Spleen (tissue), 11 donors: Measurements from ENCODE around the gene CD48. TPM values are rescaled to one million over a fixed set of nuclear protein-coding genes. Genes with fewer than 3 reads are reported as not detected.

Source experiments
- DNase-seq: peaks from one replicate; pipeline ENCODE4 v3.0.0-alpha.2; 2020
- H3K27ac ChIP-seq, 8 donors: fragments of 200-600 bp; sonication (generic) in 7 of 8; 1 replicate in 4 of 8; 2 replicates in 4 of 8; pipeline versions ENCODE4 v1.5.0 to v1.8.0; 2016 to 2021; ENCODE audit warnings: inconsistent platforms in 4 of 8, mild to moderate bottlenecking in 4 of 8, moderate library complexity in 1 of 8
- H3K27me3 ChIP-seq, 7 donors: fragments of 200-600 bp; sonication (generic) in 6 of 7; replicated peaks in 1 of 7; 1 replicate in 4 of 7; 2 replicates in 3 of 7; pipeline versions ENCODE4 v1.5.0 to v1.8.0; 2016 to 2021; ENCODE audit warnings: inconsistent platforms in 3 of 7, mild to moderate bottlenecking in 1 of 7
- H3K36me3 ChIP-seq, 6 donors: fragments of 200-600 bp; sonication (generic) in 5 of 6; 1 replicate in 4 of 6; 2 replicates in 2 of 6; pipeline versions ENCODE4 v1.5.0 to v1.8.0; 2016 to 2021; ENCODE audit warnings: inconsistent platforms in 2 of 6
- H3K4me1 ChIP-seq, 6 donors: fragments of 200-600 bp; sonication (generic) in 5 of 6; 1 replicate in 3 of 6; 2 replicates in 3 of 6; pipeline versions ENCODE4 v1.5.0 to v1.8.0; 2016 to 2021; ENCODE audit warnings: inconsistent platforms in 3 of 6
- H3K4me3 ChIP-seq, 8 donors: fragments of 200-600 bp; sonication (generic) in 7 of 8; 1 replicate in 4 of 8; 2 replicates in 4 of 8; pipeline versions ENCODE4 v1.5.0 to v1.8.0; 2016 to 2021; ENCODE audit warnings: inconsistent platforms in 4 of 8, mild to moderate bottlenecking in 4 of 8, moderate library complexity in 2 of 8
- H3K9me3 ChIP-seq, 8 donors: fragments of 200-600 bp; sonication (generic) in 7 of 8; 1 replicate in 4 of 8; 2 replicates in 4 of 8; pipeline versions ENCODE4 v1.5.0 to v1.8.0; 2016 to 2021; ENCODE audit warnings: inconsistent platforms in 4 of 8
- POLR2A ChIP-seq, 3 donors: fragments of 450-650 bp; IDR thresholded peaks; one replicate each; pipeline ENCODE4 v1.5.1; 2017; ENCODE audit warnings: antibody characterized with exemption in 3 of 3, mild to moderate bottlenecking in 1 of 3
- POLR2AphosphoS5 ChIP-seq, 3 donors: sonication (generic); formaldehyde crosslinking; IDR thresholded peaks; one replicate each; pipeline ENCODE4 v1.5.1; 2017; ENCODE audit warnings: antibody characterized with exemption in 3 of 3
- WGBS, 5 donors: extraction: QIAGEN DNeasy Blood & Tissue Kit in 3 of 5; methylation state at CpG; one replicate each; pipeline versions ENCODE4 v1.1.5 to v1.1.7; 2013 to 2018; 5-methylcytosine and 5-hydroxymethylcytosine counted together
- intact Hi-C: fragments of 100-400 bp; cut with DNase I; formaldehyde crosslinking; loops from one replicate; pipeline ENCODE4 v1.15.0; 2023; ENCODE audit warnings: low total_unique reads
- polyA plus RNA-seq, 3 donors: library from polyadenylated mRNA; stranded (reverse); fragments of 200-250 nt; gene quantifications; one replicate each; pipeline ENCODE4 v1.2.1, GENCODE V29; 2013
- total RNA-seq, 7 donors: library from RNA; depleted of rRNA in 3 of 7; stranded (reverse); fragments of >200 nt in 3 of 7; fragmentation: NEBNext Ultra II Directional in 4 of 7; extraction: Animal tissue kit (Norgen Biotek cat#: 25700) in 4 of 7; gene quantifications; one replicate each; pipeline versions ENCODE4 v1.1.0 to v1.2.1, GENCODE V29; 2016 to 2021
- TF ChIP-seq, protein P1 (sequence below), 11 experiments: fragments of 200-600 bp in 7 of 11; fragments of 450-650 bp in 4 of 11; sonication (generic) in 4 of 11; IDR thresholded peaks in 8 of 11; conservative IDR thresholded peaks in 3 of 11; 1 replicate in 7 of 11; 2 replicates in 4 of 11; pipeline versions ENCODE4 v1.4.0 to v1.8.0; 2016 to 2021; ENCODE audit warnings: antibody characterized with exemption in 11 of 11, inconsistent platforms in 4 of 11, mild to moderate bottlenecking in 1 of 11
- donor health status: healthy with polysubstance abuse.
- donor health status: DM: no; HTN: no; CAD: no; lungs with moderate emphysema.
- donor health status: DM: no; HTN: no; CAD: no.
- donor health status: Bipolar disorder and iron deficiency.
- donor health status: healthy.
- donor health status: DM: no; HTN: no; CAD: no.
- donor health status: DM: yes; HTN: yes; CAD: no.

Gene CD48
- total and polyA plus RNA-seq, 10 donors: 150 to 510 (median 248) TPM

DNA sequence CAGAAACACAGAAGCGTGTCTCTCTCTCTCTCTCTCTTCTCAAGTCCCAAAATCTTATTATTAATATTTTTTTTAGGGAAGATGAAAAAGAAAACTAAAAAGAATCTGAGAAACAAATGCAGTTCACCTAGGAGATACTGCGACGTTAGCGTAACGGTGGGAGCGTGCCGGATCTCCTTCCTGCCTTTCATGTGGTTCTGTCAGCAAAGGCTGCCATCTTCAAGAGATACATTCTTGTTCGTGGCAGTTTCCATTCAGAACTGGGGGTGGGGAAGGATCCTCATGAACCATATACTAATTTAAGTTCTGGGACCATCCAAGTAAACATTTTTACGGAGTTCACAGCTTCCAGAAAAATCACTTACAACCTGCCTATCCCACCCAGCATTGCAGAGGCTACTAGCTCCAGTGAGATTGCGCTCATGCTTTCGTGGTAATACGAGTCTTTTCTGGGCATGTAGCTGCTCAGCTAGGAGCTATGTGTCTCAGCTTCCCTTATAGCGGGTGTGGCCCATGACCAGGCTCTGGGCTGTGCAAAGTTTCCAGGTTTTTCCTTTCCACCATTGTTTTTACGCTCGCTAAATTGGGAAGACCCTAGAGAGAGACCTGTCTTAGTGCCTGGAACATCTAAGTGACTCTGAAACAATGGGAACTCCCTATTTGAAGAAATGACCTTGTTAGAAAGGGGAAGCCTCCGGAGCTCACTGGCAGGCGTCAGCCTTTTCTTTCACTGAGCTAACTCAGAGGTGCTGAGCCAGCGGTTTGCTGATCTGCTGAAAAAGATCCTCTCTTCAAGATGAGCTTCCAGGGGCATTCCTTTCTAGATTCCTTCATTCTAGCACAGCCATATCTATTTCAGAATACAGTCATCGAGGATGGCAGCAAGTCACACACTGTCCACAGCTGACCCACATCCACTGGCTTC is 82.1 kb downstream of the CD48 start:
- Histone ChIP-seq H3K4me3 (peak overlapping the region in 1 of 8 donors; percentile 34), H3K9me3 (no peaks in the 10 kb centered on the region), H3K4me1 (peaks cover 43 to 100% (median 85%) of the 10 kb centered on the region in 6 donors), H3K27me3 (no peaks in the 10 kb centered on the region), H3K36me3 (peaks cover 0 to 12% (median 0%) of the 10 kb centered on the region in 6 donors), H3K27ac (peak overlapping the region; percentile 28 to 79 (median 70))
- WGBS, 5 donors: 46 to 63% (median 55%) methylated on average over 19 of the region's 19 CpGs
- DNase-seq: peak; percentile 83
- TF ChIP-seq POLR2AphosphoS5 (IDR thresholded peaks at IDR 0.05) (peak in 1 of 3 donors; percentile 40), POLR2A (IDR thresholded peaks at IDR 0.05) (no peak)
- TF ChIP-seq, protein P1, sequence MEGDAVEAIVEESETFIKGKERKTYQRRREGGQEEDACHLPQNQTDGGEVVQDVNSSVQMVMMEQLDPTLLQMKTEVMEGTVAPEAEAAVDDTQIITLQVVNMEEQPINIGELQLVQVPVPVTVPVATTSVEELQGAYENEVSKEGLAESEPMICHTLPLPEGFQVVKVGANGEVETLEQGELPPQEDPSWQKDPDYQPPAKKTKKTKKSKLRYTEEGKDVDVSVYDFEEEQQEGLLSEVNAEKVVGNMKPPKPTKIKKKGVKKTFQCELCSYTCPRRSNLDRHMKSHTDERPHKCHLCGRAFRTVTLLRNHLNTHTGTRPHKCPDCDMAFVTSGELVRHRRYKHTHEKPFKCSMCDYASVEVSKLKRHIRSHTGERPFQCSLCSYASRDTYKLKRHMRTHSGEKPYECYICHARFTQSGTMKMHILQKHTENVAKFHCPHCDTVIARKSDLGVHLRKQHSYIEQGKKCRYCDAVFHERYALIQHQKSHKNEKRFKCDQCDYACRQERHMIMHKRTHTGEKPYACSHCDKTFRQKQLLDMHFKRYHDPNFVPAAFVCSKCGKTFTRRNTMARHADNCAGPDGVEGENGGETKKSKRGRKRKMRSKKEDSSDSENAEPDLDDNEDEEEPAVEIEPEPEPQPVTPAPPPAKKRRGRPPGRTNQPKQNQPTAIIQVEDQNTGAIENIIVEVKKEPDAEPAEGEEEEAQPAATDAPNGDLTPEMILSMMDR (IDR thresholded peaks at IDR 0.05 in 8 of 11, conservative IDR thresholded peaks at IDR 0.05 in 3 of 11): no peak
- intact Hi-C loops: no loop called here

DNA sequence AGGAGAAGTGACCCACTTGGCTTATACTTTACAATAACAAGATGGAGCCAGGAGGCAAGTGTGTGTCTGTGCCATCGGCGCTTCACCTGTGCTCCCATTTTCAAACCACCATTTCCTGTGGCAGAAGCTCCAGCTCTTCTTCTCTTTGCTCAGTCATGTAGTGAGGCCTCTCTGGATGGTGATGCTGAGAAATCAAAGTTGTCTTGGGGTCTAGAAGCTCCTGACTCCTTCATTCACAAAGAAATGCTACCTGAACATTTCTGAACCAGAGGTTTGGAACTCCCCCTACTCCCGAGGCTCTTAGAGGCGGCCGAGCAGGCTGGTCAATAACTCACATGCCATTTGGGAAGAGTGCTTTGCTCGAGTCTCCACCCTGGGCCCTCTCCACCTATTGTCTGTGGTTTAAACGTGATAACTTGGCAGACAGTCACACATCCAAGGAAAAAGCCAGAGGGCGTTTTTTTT is 82.8 kb downstream of the CD48 start:
- 59 to 81% (median 73%) methylated on average over 8 of the region's 8 CpGs for WGBS, 5 donors
- H3K27me3 ChIP-seq: no peaks in the 10 kb centered on the region
- intact Hi-C loops: no loop called here
- DNase-seq: no peak
- H3K36me3 ChIP-seq: peaks cover 0 to 5% (median 0%) of the 10 kb centered on the region in 6 donors
- TF ChIP-seq, protein P1 (IDR thresholded peaks at IDR 0.05 in 8 of 11, conservative IDR thresholded peaks at IDR 0.05 in 3 of 11): no peak
- TF ChIP-seq POLR2A (IDR thresholded peaks at IDR 0.05) (no peak), POLR2AphosphoS5 (IDR thresholded peaks at IDR 0.05) (no peak)
- H3K27ac ChIP-seq: peak overlapping the region; percentile 28 to 79 (median 70)
- H3K9me3 ChIP-seq: no peaks in the 10 kb centered on the region
- H3K4me1 ChIP-seq: peaks cover 48 to 100% (median 85%) of the 10 kb centered on the region in 6 donors
- H3K4me3 ChIP-seq: no peak overlapping the region

Other genes with a start within 250 kb of the CD48 start
- 10 to 100 TPM; 21.5 to 52.4 (median 36.1) TPM for gene SLAMF6, start 188.6 kb downstream of the CD48 start, total RNA-seq
- gene SLAMF6, start 188.6 kb downstream of the CD48 start, polyA plus RNA-seq: 10 to 100 TPM; 35.2 to 38.5 (median 37.0) TPM
- gene CD84, start 132.3 kb downstream of the CD48 start, total RNA-seq: 10 to 100 TPM; 50.3 to 76.1 (median 62.5) TPM
- 10 to 100 TPM in 1 of 3 donors, 1 to 10 TPM in 2; 4.7 to 10.9 (median 5.4) TPM for gene CD84, start 132.3 kb downstream of the CD48 start, polyA plus RNA-seq
- 10 to 100 TPM in 6 of 7 donors, 1 to 10 TPM in 1; 7.4 to 18.3 (median 11.3) TPM for gene SLAMF1, start 64.8 kb downstream of the CD48 start, total RNA-seq
- gene SLAMF1, start 64.8 kb downstream of the CD48 start, polyA plus RNA-seq: 1 to 10 TPM; 2.8 to 3.9 (median 3.2) TPM
- gene SLAMF7, start 27.4 kb upstream of the CD48 start, total RNA-seq: 100 to 1,000 TPM in 1 of 7 donors, 10 to 100 TPM in 6; 28.9 to 134 (median 63.5) TPM
- gene SLAMF7, start 27.4 kb upstream of the CD48 start, polyA plus RNA-seq: 10 to 100 TPM; 12.5 to 21.4 (median 13.3) TPM
- gene LY9, start 84.4 kb upstream of the CD48 start, total RNA-seq: 100 to 1,000 TPM in 1 of 7 donors, 10 to 100 TPM in 6; 32.3 to 151 (median 37.2) TPM
- 10 to 100 TPM; 30.7 to 40.1 (median 38.4) TPM for gene LY9, start 84.4 kb upstream of the CD48 start, polyA plus RNA-seq
- 10 to 100 TPM; 13.0 to 25.7 (median 18.2) TPM for gene CD244, start 151.1 kb upstream of the CD48 start, total RNA-seq
- gene CD244, start 151.1 kb upstream of the CD48 start, polyA plus RNA-seq: 1 to 10 TPM; 2.1 to 4.3 (median 4.0) TPM
- gene ITLN1, start 173.4 kb upstream of the CD48 start, total RNA-seq: 1 to 10 TPM in 6 of 7 donors, under 1 TPM in 1; 0.52 to 2.5 (median 1.7) TPM
- 1 to 10 TPM in 2 of 3 donors, under 1 TPM in 1; 0.87 to 3.6 (median 1.6) TPM for gene ITLN1, start 173.4 kb upstream of the CD48 start, polyA plus RNA-seq
- gene ITLN2, start 243.0 kb upstream of the CD48 start, total RNA-seq: not detected
- gene ITLN2, start 243.0 kb upstream of the CD48 start, polyA plus RNA-seq: not detected